ENCODE data around the gene RMRP. TPM values are rescaled to one million over a fixed set of nuclear protein-coding genes. Genes with fewer than 3 reads are reported as not detected.
A peak's percentile ranks its signal among the peaks of the same experiment; 100 is the strongest.

The RMRP gene
- total and polyA plus RNA-seq, 2 of the 4 experiments (the other 2 are of a cell fraction) = 39.7 to 13,690 TPM

GRCh38 chr9:35615981-35616680 is 41.7 kb downstream of the RMRP start:
- CTCF ChIA-PET = interaction anchor here (1.7 kb wide), 1 partner anchor 12 kb away, joined by 4 read pairs; no protein-coding TSS in a partner anchor
- Histone ChIP-seq H2BK15ac (ENCODE audit: low read depth, low read length) (no peak overlapping the region), H3K4ac (ENCODE audit: low read depth, low read length) (no peak overlapping the region), H3K9ac (ENCODE audit: low read depth, low read length) (no peak overlapping the region), H4K5ac (ENCODE audit: low read depth, low read length) (no peak overlapping the region), H4K91ac (ENCODE audit: insufficient read depth, low read depth, low read length) (no peak overlapping the region), H2AK5ac (ENCODE audit: low read depth, low read length) (no peak overlapping the region), H2BK5ac (ENCODE audit: low read depth, low read length, poor library complexity, severe bottlenecking) (no peak overlapping the region), H3K9me1 (ENCODE audit: insufficient read depth, low read length) (no peaks in the 10 kb centered on the region), H3K27me3 (ENCODE audit: control insufficient read depth, insufficient read depth, low read length) (peaks cover 58% of the 10 kb centered on the region), H3K18ac (ENCODE audit: low read depth, low read length) (no peak overlapping the region), H3K27ac (ENCODE audit: insufficient read depth, low read length) (no peak overlapping the region), H3K23ac (ENCODE audit: low read depth, low read length) (peak overlapping the region; percentile 16; the same call in 1 of the 2 replicates), H2AK9ac (replicated peaks; ENCODE audit: low read depth, low read length, poor library complexity) (peak overlapping the region; percentile 9), H3K79me1 (ENCODE audit: low read depth in 1 of 2, low read length in 2 of 2) (no peaks in the 10 kb centered on the region), H3K4me2 (ENCODE audit: low read depth, low read length) (no peak overlapping the region), H3K56ac (ENCODE audit: extremely low read depth, insufficient read depth, low read length) (no peak overlapping the region), H2BK120ac (ENCODE audit: low read depth, low read length) (no peak overlapping the region), H4K8ac (ENCODE audit: low read depth in 2 of 2, low read length in 2 of 2) (no peak overlapping the region; a peak in 1 of 4 replicates), H2AFZ (replicated peaks; ENCODE audit: low read length, poor library complexity) (peak overlapping the region; percentile 68), H3K36me3 (ENCODE audit: control insufficient read depth, insufficient read depth, low read length) (no peaks in the 10 kb centered on the region), H3K14ac (replicated peaks; ENCODE audit: low read depth, low read length) (no peak overlapping the region), H2BK20ac (ENCODE audit: low read depth, low read length) (no peak overlapping the region), H3K4me3 (ENCODE audit: insufficient read depth, low read depth, low read length) (no peak overlapping the region), H3K4me1 (ENCODE audit: control insufficient read depth, insufficient read depth, low read length) (no peaks in the 10 kb centered on the region), H3K9me3 (ENCODE audit: control insufficient read depth, insufficient read depth, low read length) (no peaks in the 10 kb centered on the region; the same call in 1 of the 2 replicates), H4K20me1 (ENCODE audit: insufficient read depth, low read length) (no peaks in the 10 kb centered on the region)
- intact Hi-C loops (cut with micrococcal nuclease) (no loop called here), in situ Hi-C loops (cut with MboI; ENCODE audit: low sequenced_read_pairs) (no loop called here), dilution Hi-C loops (cut with HindIII; ENCODE audit: low sequenced_read_pairs, unreplicated experiment) (no loop called here)
- POLR2A ChIA-PET (ENCODE audit: unreplicated experiment) = interaction anchor here (0.6 kb wide), 1 partner anchor 16 kb away, joined by 5 read pairs; no protein-coding TSS in a partner anchor
- WGBS, 2 experiments (ENCODE audit: extremely low coverage in 2 of 2, insufficient read length in 1 of 2) = 63% methylated on average over 6 of the region's 17 CpGs; no CpG with 5 or more reads in 1 of the 2 experiments
- DNase-seq = no peak
- BruUV-seq (replicated peaks) = no TSS peak
- no peak for TF ChIP-seq ELK1 (IDR thresholded peaks at IDR 0.05; ENCODE audit: borderline replicate concordance, low read depth, low read length)
- TF ChIP-seq FOS (IDR thresholded peaks at IDR 0.05; ENCODE audit: low read depth, low read length) = no peak
- TF ChIP-seq RAD21 (IDR thresholded peaks at IDR 0.05; ENCODE audit: low read length) = no peak
- no peak for ATAC-seq (ENCODE audit: low read depth)
